Measurements from ENCODE around the gene ELN. TPM values are rescaled to one million over a fixed set of nuclear protein-coding genes. Genes with fewer than 3 reads are reported as not detected.

The ELN gene
- total RNA-seq, 3 donors from 2014 or later, result 0.08 to 0.15 TPM; not detected in 1

DNA sequence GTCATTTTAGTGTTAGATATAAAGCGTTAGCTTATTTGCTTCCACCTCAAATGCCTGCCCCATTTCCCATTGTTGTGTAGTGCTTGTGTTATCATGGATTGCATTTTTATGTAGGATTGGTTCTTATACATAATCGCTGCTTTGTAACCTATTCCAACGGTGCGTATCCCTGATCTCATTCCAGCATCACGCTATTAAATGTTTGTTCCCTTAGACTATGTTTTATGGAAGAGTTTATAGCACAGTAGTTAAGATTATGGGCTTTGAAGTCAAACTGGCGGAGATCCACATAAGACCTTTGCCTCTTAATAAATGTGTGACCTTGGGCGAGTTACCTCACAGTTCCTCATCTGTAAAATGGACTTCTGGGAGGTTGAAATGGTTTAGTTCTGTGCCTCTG, 34.0 kb upstream of the ELN start:
- Mint-ChIP-seq H3K36me3 (ENCODE audit: insufficient read depth) (no peaks in the 10 kb centered on the region), H3K9me3 (peaks cover 19% of the 10 kb centered on the region), H3K4me1 (ENCODE audit: low read depth) (no peaks in the 10 kb centered on the region), H3K27me3 (ENCODE audit: low read depth) (peaks cover 16% of the 10 kb centered on the region), H3K4me3 (no peak overlapping the region)
- DNase-seq (no peak), ATAC-seq (no peak)

DNA sequence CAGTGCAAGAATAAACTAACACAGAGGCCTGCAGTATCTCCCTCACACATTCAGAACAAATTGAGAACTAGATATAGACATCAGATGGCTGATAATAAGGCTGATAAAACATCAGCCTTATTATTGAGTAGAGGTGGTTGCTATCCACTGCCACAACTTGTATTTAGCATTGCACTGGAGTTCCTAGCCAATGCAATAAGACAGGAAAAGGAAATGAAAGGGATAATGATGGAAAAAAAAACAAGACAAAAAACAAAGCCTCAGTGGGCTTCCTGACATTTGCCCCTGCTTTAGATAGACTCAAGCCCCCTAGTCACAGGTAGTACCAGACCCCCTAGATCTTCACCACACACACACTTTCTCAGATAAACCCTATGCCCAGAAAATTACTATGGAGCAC, 33.2 kb upstream of the ELN start:
- Mint-ChIP-seq H3K27me3 (ENCODE audit: low read depth) (peaks cover 16% of the 10 kb centered on the region), H3K9me3 (peaks cover 19% of the 10 kb centered on the region), H3K4me1 (ENCODE audit: low read depth) (no peaks in the 10 kb centered on the region), H3K36me3 (ENCODE audit: insufficient read depth) (no peaks in the 10 kb centered on the region), H3K4me3 (no peak overlapping the region)
- DNase-seq, result no peak
- no peak for ATAC-seq

DNA sequence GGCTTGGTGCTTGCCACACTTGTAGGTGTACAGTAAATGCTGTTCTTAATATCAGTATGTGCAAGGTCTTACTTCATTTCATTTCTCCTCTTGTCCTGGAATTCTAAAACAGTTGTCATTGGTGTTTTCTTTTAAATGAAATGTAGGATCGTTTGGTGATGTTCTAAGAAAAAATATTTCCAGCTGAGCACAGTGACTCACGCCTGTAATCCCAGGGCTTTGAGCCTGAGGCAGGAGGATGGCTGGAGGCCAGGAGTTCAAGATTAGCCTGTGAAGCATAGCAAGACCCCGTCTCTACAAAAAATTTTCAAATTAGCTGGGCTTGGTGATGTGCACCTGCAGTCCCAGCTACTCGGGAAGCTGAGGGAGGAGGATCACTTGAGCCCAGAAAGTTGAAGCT, 32.6 kb upstream of the ELN start:
- ATAC-seq (no peak), DNase-seq (no peak)
- Mint-ChIP-seq H3K9me3 (peaks cover 19% of the 10 kb centered on the region), H3K36me3 (ENCODE audit: insufficient read depth) (no peaks in the 10 kb centered on the region), H3K27me3 (ENCODE audit: low read depth) (peaks cover 16% of the 10 kb centered on the region), H3K4me3 (no peak overlapping the region), H3K4me1 (ENCODE audit: low read depth) (no peaks in the 10 kb centered on the region)

DNA sequence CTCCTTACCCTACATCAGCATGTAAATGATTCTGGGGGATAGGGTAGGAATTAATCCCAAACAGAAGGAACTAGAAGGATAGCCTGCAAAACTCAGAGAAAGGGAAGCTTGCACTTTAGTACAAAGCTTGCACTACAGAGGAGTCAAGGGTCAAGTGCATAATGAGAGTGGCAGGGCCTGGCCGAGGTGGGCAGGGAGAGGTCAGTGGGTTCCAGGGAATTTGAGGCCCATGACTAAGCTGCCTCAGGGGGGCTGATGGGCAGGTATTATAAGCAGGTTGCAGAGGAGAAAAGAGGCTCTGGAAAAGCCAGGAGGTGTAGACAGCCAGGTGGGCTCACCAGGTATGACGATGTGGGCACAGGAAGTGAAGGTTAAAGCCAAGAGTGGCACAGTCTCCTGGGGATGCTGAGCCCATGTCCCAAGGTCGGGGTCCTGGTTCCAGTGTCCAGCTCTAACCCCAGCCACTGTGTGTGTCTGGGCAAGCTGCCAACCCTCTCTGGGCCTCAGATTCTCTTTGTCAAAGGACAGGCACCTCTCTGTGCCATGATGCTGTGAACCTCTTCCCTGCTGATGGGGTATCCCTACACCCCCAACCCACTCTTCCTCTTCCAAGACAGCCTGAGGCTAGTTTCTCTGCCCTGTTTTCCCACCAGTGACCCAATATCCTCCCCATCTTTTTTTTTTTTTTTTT, 32.0 kb upstream of the ELN start:
- no peak for DNase-seq
- peaks cover 16% of the 10 kb centered on the region for H3K27me3 Mint-ChIP-seq (ENCODE audit: low read depth)
- H3K9me3 Mint-ChIP-seq, result peaks cover 19% of the 10 kb centered on the region
- no peak overlapping the region for H3K4me3 Mint-ChIP-seq
- no peaks in the 10 kb centered on the region for H3K4me1 Mint-ChIP-seq (ENCODE audit: low read depth)
- no peak for ATAC-seq
- no peaks in the 10 kb centered on the region for H3K36me3 Mint-ChIP-seq (ENCODE audit: insufficient read depth)

DNA sequence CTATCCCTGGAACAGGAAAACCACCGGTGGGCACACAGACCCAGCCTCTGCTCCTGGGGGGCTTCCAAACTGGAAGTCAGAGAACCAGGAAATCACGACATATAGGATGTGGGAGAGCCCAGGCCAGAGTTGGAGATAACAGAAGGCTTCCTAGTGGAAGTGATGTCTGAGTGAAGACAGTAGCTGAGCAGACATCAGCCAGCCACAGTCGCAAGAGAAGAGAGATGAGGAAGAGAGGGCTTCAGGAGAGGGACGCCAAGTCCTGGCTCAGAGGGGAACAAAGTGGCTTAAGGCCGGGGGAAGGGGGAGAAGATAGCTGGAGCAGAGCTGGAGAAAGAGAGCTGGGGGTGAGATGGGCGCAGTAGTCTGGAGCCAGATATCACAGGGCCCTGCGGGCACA, 30.9 kb upstream of the ELN start:
- ATAC-seq, result no peak
- no peaks in the 10 kb centered on the region for H3K4me1 Mint-ChIP-seq (ENCODE audit: low read depth)
- no peak overlapping the region for H3K4me3 Mint-ChIP-seq
- DNase-seq, result no peak
- peaks cover 16% of the 10 kb centered on the region for H3K27me3 Mint-ChIP-seq (ENCODE audit: low read depth)
- H3K36me3 Mint-ChIP-seq (ENCODE audit: insufficient read depth), result no peaks in the 10 kb centered on the region
- H3K9me3 Mint-ChIP-seq, result peaks cover 19% of the 10 kb centered on the region

DNA sequence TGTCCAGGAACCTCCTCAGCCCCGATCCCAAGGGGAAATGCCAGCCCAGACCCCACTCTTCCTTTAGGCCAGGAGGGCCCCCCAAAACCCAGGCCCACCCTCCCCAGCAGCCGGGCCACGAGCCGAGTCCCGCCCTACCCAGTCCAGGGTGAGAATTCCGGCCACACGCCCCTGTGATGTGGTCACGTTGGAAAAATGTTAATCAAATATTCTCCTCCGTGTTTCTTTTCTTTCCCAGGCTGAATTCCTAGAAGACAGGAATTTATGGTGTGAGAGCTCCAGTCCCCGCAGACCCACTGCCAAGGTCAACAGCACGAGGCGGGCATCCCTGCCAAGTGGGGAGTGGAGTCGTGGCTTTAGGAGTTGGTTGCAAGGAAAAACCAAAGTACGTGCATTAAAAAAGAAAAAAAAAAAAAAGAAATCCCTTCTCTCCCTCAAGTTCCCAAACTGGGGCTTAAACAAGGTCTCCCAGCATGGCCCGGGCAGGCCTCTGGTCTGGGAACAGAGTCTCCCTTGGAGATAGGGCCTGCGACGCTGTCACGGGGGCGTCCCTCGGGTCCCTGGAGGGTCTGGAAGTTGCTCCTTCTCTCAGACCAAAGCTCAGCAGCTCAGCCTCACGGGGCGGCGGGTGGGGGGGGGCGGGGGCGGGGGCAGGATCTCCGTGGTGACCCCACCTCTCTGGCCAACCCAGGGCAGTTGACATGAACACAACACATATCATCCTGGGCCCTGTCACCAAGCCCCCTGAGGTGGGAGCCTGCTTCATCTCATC, 28.1 kb upstream of the ELN start:
- Mint-ChIP-seq H3K36me3 (ENCODE audit: insufficient read depth) (no peaks in the 10 kb centered on the region), H3K9me3 (peaks cover 9% of the 10 kb centered on the region), H3K27me3 (ENCODE audit: low read depth) (peaks cover 16% of the 10 kb centered on the region), H3K4me1 (ENCODE audit: low read depth) (peaks cover 5% of the 10 kb centered on the region), H3K4me3 (no peak overlapping the region)
- ATAC-seq (no peak), DNase-seq (no peak)

DNA sequence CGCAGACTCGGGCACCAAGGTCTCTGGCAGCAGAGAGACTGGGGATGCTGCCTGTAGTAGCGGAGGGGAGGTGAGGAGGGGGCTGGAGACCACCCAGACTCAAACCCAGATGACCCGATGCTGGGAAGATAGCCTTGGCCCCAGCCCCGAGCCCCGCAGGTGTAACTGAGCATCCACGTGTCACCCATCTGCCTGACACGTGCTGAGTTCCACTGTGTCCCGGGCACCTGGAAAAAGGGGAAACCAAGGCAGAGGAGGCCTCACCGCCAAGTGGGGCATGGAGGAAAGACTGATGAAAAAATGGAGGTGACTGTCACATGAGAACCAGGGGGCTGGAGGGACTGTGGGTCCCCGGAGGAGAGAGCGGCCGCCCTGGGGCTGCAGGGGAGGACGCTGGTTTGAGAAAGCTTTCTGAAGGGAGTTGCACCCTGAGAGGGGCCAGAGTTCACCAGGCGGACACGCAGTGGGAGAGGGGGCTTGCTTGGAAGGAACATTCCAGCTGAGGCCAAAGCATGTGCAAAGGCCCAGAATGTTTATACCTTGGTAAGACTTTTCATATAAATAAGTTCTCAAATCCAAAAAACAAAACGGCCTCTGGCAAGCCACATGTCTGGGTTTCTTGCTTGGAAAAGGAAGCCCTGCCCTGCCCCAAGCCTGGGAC, 27.4 kb upstream of the ELN start:
- no peak for ATAC-seq
- DNase-seq, result no peak
- Mint-ChIP-seq H3K27me3 (ENCODE audit: low read depth) (peaks cover 14% of the 10 kb centered on the region), H3K9me3 (peaks cover 1% of the 10 kb centered on the region), H3K36me3 (ENCODE audit: insufficient read depth) (no peaks in the 10 kb centered on the region), H3K4me3 (no peak overlapping the region), H3K4me1 (ENCODE audit: low read depth) (peaks cover 5% of the 10 kb centered on the region)

DNA sequence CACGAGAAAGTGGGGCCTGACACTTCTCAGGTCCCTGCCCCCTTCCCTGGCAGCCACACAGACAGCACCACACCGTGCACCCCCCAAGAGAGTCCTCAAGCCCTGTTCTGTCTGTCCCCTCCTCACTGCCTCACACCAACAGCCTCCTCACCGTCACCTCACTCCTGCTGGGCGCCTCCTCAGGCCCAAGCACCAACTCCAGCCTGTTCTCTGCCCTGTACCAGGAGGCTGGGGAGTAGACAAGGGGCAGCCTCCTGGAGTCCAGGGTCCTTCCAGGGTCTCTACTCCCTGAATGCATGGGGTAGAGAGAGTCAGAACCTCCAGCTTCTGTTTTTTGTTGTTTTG, 26.9 kb upstream of the ELN start:
- Mint-ChIP-seq H3K27me3 (ENCODE audit: low read depth) (peaks cover 10% of the 10 kb centered on the region), H3K9me3 (no peaks in the 10 kb centered on the region), H3K4me3 (no peak overlapping the region), H3K4me1 (ENCODE audit: low read depth) (peaks cover 5% of the 10 kb centered on the region), H3K36me3 (ENCODE audit: insufficient read depth) (no peaks in the 10 kb centered on the region)
- DNase-seq (no peak), ATAC-seq (no peak)

DNA sequence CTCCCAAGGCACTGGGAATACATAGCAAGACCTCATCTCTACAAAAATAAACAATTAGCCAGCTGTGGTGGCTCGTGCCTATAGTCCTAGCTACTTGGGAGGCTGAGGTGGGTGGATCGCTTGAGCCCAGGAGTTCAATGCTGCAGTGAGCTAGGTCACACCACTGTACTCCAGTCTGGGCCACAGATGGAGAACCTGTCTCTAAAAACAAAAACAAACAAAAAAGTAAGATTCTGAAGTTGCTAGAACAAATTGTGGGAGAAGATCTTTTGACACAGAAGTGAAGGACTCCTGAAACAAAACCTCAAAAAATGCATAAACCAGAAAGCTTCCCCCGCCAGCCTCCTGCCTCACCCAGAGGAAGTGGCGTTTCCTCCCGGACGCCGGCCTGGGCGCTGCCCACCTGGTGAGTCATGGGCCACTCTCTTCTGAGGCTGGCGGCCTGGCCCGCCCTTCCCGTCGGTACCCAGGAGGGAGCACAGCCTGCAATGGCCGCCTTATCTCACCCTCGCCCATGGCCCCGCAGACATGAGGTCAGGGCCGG, 25.4 kb upstream of the ELN start:
- peaks cover 5% of the 10 kb centered on the region for H3K4me1 Mint-ChIP-seq (ENCODE audit: low read depth)
- DNase-seq, result no peak
- peaks cover 4% of the 10 kb centered on the region for H3K27me3 Mint-ChIP-seq (ENCODE audit: low read depth)
- peak in 1 of 2 donors; percentile 71 for ATAC-seq
- no peak overlapping the region for H3K4me3 Mint-ChIP-seq
- no peaks in the 10 kb centered on the region for H3K36me3 Mint-ChIP-seq (ENCODE audit: insufficient read depth)
- H3K9me3 Mint-ChIP-seq, result no peaks in the 10 kb centered on the region

DNA sequence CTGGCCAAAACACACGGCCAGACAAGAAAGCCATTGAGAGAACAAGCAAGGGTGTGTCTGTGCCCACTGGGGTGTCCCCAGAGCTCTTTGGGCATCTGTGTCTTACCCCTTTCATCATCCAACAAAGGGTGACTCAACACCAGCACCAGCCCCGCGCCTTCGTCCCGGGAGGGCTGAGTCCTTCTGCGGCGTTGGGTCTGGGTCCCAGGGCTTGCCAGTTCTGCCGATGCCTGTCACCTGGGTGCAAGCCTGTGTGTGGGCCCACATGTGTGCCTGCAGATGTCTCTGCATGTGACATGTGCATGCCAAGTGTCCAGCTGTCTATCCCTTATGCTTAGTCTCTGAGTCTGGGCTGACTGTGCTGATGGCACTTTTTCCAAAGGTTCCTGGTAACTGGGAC, 24.4 kb upstream of the ELN start:
- H3K27me3 Mint-ChIP-seq (ENCODE audit: low read depth), result no peaks in the 10 kb centered on the region
- ATAC-seq (no peak), DNase-seq (no peak)
- peaks cover 5% of the 10 kb centered on the region for H3K4me1 Mint-ChIP-seq (ENCODE audit: low read depth)
- no peak overlapping the region for H3K4me3 Mint-ChIP-seq
- H3K9me3 Mint-ChIP-seq, result no peaks in the 10 kb centered on the region
- no peaks in the 10 kb centered on the region for H3K36me3 Mint-ChIP-seq (ENCODE audit: insufficient read depth)

DNA sequence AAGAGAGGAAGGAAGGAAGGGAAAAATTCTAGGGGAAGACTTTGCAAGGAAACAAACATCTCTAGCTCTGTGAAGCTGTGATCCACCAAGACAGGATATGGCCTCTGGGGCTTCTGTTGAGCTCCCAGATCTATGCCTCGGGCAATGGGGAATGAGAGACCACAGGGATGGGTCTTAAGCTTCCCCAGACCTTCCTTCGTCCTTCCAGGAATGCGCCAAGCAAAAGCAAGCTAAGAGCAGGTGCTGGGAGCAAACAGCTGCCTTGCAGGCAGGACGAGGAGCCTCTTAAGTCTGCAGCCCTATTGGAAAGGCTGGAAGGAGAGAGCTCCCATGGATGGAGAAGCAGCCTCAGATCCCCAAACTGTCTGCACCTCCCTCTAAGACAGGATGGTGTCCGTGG, 21.9 kb upstream of the ELN start:
- peaks cover 2% of the 10 kb centered on the region for H3K27me3 Mint-ChIP-seq (ENCODE audit: low read depth)
- peaks cover 5% of the 10 kb centered on the region for H3K4me1 Mint-ChIP-seq (ENCODE audit: low read depth)
- H3K4me3 Mint-ChIP-seq, result no peak overlapping the region
- ATAC-seq, result no peak
- H3K36me3 Mint-ChIP-seq (ENCODE audit: insufficient read depth), result no peaks in the 10 kb centered on the region
- no peaks in the 10 kb centered on the region for H3K9me3 Mint-ChIP-seq
- no peak for DNase-seq

DNA sequence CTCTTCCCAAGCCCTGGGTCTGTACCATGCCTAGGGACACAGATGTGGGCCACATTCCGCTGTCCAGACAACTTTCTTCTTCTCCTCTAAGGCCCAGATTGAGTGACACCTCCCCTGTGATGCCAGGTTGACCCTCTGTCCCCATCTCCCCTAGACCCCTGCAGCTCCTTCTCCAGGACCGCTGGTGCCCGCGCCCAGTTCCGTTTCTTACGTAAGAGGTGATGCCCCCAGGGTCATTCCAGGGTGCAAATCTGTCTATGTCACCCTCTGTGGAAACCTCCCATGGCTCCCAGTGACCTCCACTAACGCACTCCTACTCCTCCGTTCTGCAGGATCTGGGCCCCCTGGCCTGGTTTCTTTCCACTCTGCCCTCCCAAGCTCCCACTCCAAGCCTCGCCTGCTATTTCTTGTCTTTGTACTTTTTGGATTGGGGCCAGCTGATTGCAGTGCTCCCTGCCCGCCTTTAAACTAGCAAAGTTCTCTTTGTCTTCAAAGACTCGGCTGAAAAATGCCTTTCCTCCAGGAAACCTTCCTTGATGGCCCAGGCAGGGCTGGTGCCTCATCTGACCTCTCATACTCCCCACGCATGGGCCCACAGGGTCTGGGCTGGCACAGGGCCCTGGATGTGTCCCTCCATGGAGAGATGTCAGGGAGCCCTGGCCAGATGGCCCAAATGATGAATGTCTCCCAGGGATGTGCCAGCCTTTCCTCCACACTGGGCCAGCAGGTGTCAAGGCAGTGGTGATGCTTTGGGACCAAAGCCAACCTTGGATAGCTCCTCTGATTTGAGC, 21.3 kb upstream of the ELN start:
- Mint-ChIP-seq H3K4me1 (ENCODE audit: low read depth) (peaks cover 5% of the 10 kb centered on the region), H3K36me3 (ENCODE audit: insufficient read depth) (no peaks in the 10 kb centered on the region), H3K9me3 (no peaks in the 10 kb centered on the region), H3K27me3 (ENCODE audit: low read depth) (peaks cover 2% of the 10 kb centered on the region), H3K4me3 (no peak overlapping the region)
- DNase-seq, result no peak
- no peak for ATAC-seq

DNA sequence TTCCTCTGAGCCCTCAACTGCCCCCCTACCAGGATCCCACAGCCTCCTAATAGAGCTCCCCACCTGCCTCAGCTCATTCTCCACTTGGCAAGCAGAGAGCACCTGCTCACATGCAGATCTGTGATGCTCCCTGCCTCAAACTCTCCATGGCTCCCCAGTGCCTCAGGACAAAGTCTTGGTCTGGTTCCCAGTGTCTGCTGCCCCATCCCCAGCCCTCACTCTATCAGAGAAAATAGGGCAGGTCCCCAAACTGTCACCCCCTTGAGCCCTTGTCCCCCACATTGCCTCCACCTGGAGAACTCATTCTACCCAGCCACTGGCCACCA, 20.8 kb upstream of the ELN start:
- H3K9me3 Mint-ChIP-seq, result no peaks in the 10 kb centered on the region
- peaks cover 2% of the 10 kb centered on the region for H3K27me3 Mint-ChIP-seq (ENCODE audit: low read depth)
- ATAC-seq (no peak), DNase-seq (no peak)
- H3K4me1 Mint-ChIP-seq (ENCODE audit: low read depth), result peaks cover 5% of the 10 kb centered on the region
- H3K36me3 Mint-ChIP-seq (ENCODE audit: insufficient read depth), result no peaks in the 10 kb centered on the region
- H3K4me3 Mint-ChIP-seq, result no peak overlapping the region

DNA sequence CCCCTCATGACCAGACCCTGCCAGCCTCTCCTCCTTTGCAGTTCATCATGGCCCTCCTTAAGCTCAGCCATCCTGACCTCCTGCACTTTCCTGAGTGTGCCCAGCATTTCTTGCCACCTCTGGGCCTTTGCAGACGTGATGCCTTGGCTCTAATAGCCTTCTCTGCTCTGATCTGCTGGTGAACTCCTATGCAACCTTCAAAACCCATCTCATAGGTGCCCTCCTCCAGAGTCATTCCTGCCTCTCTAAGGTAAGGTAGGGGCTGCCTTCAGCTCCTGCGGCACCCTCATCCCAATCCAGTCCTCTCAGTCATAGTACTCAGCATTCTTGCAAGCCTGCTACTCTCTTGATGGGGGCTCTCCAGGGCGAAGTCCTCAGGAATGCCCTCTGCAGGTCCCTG, 19.3 kb upstream of the ELN start:
- DNase-seq (no peak), ATAC-seq (no peak)
- Mint-ChIP-seq H3K9me3 (no peaks in the 10 kb centered on the region), H3K27me3 (ENCODE audit: low read depth) (peaks cover 2% of the 10 kb centered on the region), H3K4me1 (ENCODE audit: low read depth) (no peaks in the 10 kb centered on the region), H3K4me3 (no peak overlapping the region), H3K36me3 (ENCODE audit: insufficient read depth) (no peaks in the 10 kb centered on the region)

Measured in activated T-cell treated with anti-CD3 and anti-CD28 coated beads, Interleukin-2, amount 50 U/mL, for 4 hours (primary cell).